ENCODE results near the gene PLEKHN1. TPM values are rescaled to one million over a fixed set of nuclear protein-coding genes. Genes with fewer than 3 reads are reported as not detected.
A peak's percentile ranks its signal among the peaks of the same experiment; 100 is the strongest.

PLEKHN1 gene
- total RNA-seq, 6 donors from 2014 or later, result 1.1 to 11.5 (median 1.6) TPM

- Histone ChIP-seq H3K36me3 (no peaks in the 10 kb centered on the region), H3K27me3 (peaks cover 0 to 5% (median 0%) of the 10 kb centered on the region in 4 donors), H3K4me1 (peaks cover 2 to 6% (median 4%) of the 10 kb centered on the region in 4 donors), H3K27ac (no peak overlapping the region), H3K4me3 (no peak overlapping the region), H3K9me3 (no peaks in the 10 kb centered on the region)
- DNase-seq (peak in 1 of 2 donors; percentile 79), ATAC-seq (ENCODE audit: low FRiP score in 2 of 2) (no peak)
- 57 to 78% methylated on average over 1 to 12 of the region's 21 CpGs for WGBS, 2 donors
- TF ChIP-seq POLR2A (IDR thresholded peaks at IDR 0.05), result no peak
- TF ChIP-seq CTCF (IDR thresholded peaks at IDR 0.05), result no peak
- TF ChIP-seq POLR2AphosphoS5 (IDR thresholded peaks at IDR 0.05), result no peak
- no peak for TF ChIP-seq EP300 (IDR thresholded peaks at IDR 0.05)
Measured at GRCh38 chr1:981491-981954, 15.2 kb downstream of the PLEKHN1 start.

- no peak within 1 kb of the TSS for H3K27ac ChIP-seq
- DNase-seq, result peak in 1 of 2 donors; percentile 79
Measured at GRCh38 chr1:981955-982558, 15.8 kb downstream of the PLEKHN1 start, which contains the start of gene PERM1. TSS of gene PERM1 (minus strand) at chr1:982093. CDS start at chr1:981029, 1,064 bp downstream.

GRCh38 chr1:982765-983436, 16.6 kb downstream of the PLEKHN1 start:
- no peak for TF ChIP-seq CTCF (IDR thresholded peaks at IDR 0.05)
- TF ChIP-seq POLR2AphosphoS5 (IDR thresholded peaks at IDR 0.05), result no peak
- no peak for TF ChIP-seq EP300 (IDR thresholded peaks at IDR 0.05)
- TF ChIP-seq POLR2A (IDR thresholded peaks at IDR 0.05), result no peak
- no peak overlapping the region for H3K4me3 ChIP-seq
- ATAC-seq (ENCODE audit: low FRiP score in 2 of 2) (no peak), DNase-seq (peak in 1 of 2 donors; percentile 83)
- H3K4me1 ChIP-seq, result peaks cover 2 to 6% (median 4%) of the 10 kb centered on the region in 4 donors
- H3K9me3 ChIP-seq, result no peaks in the 10 kb centered on the region
- H3K27ac ChIP-seq, result no peak overlapping the region
- H3K36me3 ChIP-seq, result no peaks in the 10 kb centered on the region
- WGBS, 2 donors, result 81 to 83% methylated on average over 38 to 43 of the region's 43 CpGs
- H3K27me3 ChIP-seq, result peaks cover 0 to 5% (median 0%) of the 10 kb centered on the region in 4 donors

More at GRCh38 chr1:981955-982558, 15.8 kb downstream of the PLEKHN1 start, which contains the start of gene PERM1:
- no peaks in the 10 kb centered on the region for H3K9me3 ChIP-seq
- no peaks in the 10 kb centered on the region for H3K36me3 ChIP-seq
- no peak within 1 kb of the TSS for H3K4me3 ChIP-seq
- TF ChIP-seq POLR2A (IDR thresholded peaks at IDR 0.05) (no peak), CTCF (IDR thresholded peaks at IDR 0.05) (no peak), POLR2AphosphoS5 (IDR thresholded peaks at IDR 0.05) (no peak)
- H3K4me1 ChIP-seq, result peaks cover 2 to 6% (median 4%) of the 10 kb centered on the region in 4 donors
- 70% methylated on average over 22 of the region's 28 CpGs; no CpG with 5 or more reads in 1 of the 2 donors for WGBS, 2 donors
- H3K27me3 ChIP-seq, result peaks cover 0 to 5% (median 0%) of the 10 kb centered on the region in 4 donors
- ATAC-seq (ENCODE audit: low FRiP score in 2 of 2), result no peak

- H3K9me3 ChIP-seq, result no peaks in the 10 kb centered on the region
- H3K27me3 ChIP-seq, result peaks cover 0 to 5% (median 0%) of the 10 kb centered on the region in 4 donors
- TF ChIP-seq CTCF (IDR thresholded peaks at IDR 0.05) (peak; percentile 59 to 98 (median 74)), POLR2AphosphoS5 (IDR thresholded peaks at IDR 0.05) (no peak), EP300 (IDR thresholded peaks at IDR 0.05) (no peak), POLR2A (IDR thresholded peaks at IDR 0.05) (no peak)
- DNase-seq (peak; percentile 49 to 90), ATAC-seq (ENCODE audit: low FRiP score in 2 of 2) (peak; percentile 73 to 87)
- peak overlapping the region in 1 of 4 donors; percentile 0 for H3K4me3 ChIP-seq
- H3K4me1 ChIP-seq, result peaks cover 2 to 6% (median 4%) of the 10 kb centered on the region in 4 donors
- WGBS, 2 donors, result 21 to 27% methylated on average over 18 to 29 of the region's 29 CpGs
- H3K27ac ChIP-seq, result no peak overlapping the region
- H3K36me3 ChIP-seq, result no peaks in the 10 kb centered on the region
Measured at GRCh38 chr1:983798-984475, 17.7 kb downstream of the PLEKHN1 start.
